Measurements from ENCODE around the gene SPAG16.

SPAG16 gene

GRCh38 chr2:214450118-214450894 lies 1166.0 kb downstream of the SPAG16 start:
- in situ Hi-C loops (cut with HindIII; ENCODE audit: low sequenced_read_pairs), result no loop called here

- in situ Hi-C loops (cut with HindIII; ENCODE audit: low sequenced_read_pairs), result no loop called here
Observed at GRCh38 chr2:214451516-214452275, 1167.4 kb downstream of the SPAG16 start.

Data from endothelial cell of hepatic sinusoid (primary cell).